Hepatocyte (in vitro differentiated cells): ENCODE results near the gene RTN4R. TPM values are rescaled to one million over a fixed set of nuclear protein-coding genes. Genes with fewer than 3 reads are reported as not detected.
"Not testable (repeated sequence)": the region's sequence is repeated elsewhere in the genome, so short reads cannot be mapped to it uniquely, and the experiment has no call there.

Source experiments
- DNase-seq: peaks from one replicate; pipeline ENCODE4 v3.0.0-alpha.2; 2016; ENCODE audit warnings: low spot score
- H2AFZ ChIP-seq: fragments of 200-600 bp; sonication (generic); 2 replicates; pipeline ENCODE4 v1.6.0; 2016; ENCODE audit warnings: antibody characterized with exemption, mild to moderate bottlenecking
- H3K27ac ChIP-seq: fragments of 200-600 bp; sonication (generic); 2 replicates; pipeline ENCODE4 v1.5.1; 2016; ENCODE audit warnings: mild to moderate bottlenecking
- H3K27me3 ChIP-seq: fragments of 200-600 bp; sonication (generic); 2 replicates; pipeline ENCODE4 v1.6.1; 2016
- H3K36me3 ChIP-seq: fragments of 200-600 bp; sonication (generic); replicated peaks from 2 replicates; pipeline ENCODE4 v1.5.1; 2016; ENCODE audit warnings: low read depth; ENCODE audit not compliant: insufficient read depth
- H3K4me1 ChIP-seq: fragments of 200-600 bp; sonication (generic); 2 replicates; pipeline ENCODE4 v1.5.1; 2016; ENCODE audit warnings: mild to moderate bottlenecking, moderate library complexity; ENCODE audit not compliant: insufficient read depth
- H3K4me2 ChIP-seq: fragments of 200-600 bp; sonication (generic); 2 replicates; pipeline ENCODE4 v1.6.0; 2016
- H3K4me3 ChIP-seq: fragments of 200-600 bp; sonication (generic); 2 replicates; pipeline ENCODE4 v1.5.1; 2016; ENCODE audit warnings: mild to moderate bottlenecking
- H3K79me2 ChIP-seq: fragments of 200-600 bp; sonication (generic); 2 replicates; pipeline ENCODE4 v1.6.0; 2017; ENCODE audit warnings: mild to moderate bottlenecking
- H3K9me2 ChIP-seq: fragments of 200-600 bp; sonication (generic); replicated peaks from 2 replicates; pipeline ENCODE4 v1.6.0; 2017; ENCODE audit warnings: mild to moderate bottlenecking; ENCODE audit not compliant: insufficient read depth
- H3K9me3 ChIP-seq: fragments of 200-600 bp; sonication (generic); 2 replicates; pipeline ENCODE4 v1.5.1; 2016; ENCODE audit warnings: low read depth, mild to moderate bottlenecking
- H4K20me1 ChIP-seq: fragments of 200-600 bp; sonication (generic); 2 replicates; pipeline ENCODE4 v1.6.0; 2016; ENCODE audit warnings: mild to moderate bottlenecking; ENCODE audit not compliant: insufficient read depth, poor library complexity, severe bottlenecking
- EZH2 ChIP-seq: fragments of 200-600 bp; sonication (generic); IDR thresholded peaks from 2 replicates; pipeline ENCODE4 v1.6.1; 2016; ENCODE audit warnings: antibody characterized with exemption, mild to moderate bottlenecking, borderline replicate concordance
- EZH2phosphoT487 ChIP-seq: fragments of 200-600 bp; sonication (generic); IDR thresholded peaks from one replicate; pipeline ENCODE4 v1.6.1; 2018; ENCODE audit warnings: antibody characterized with exemption, mild to moderate bottlenecking, low read depth, moderate library complexity; ENCODE audit not compliant: unreplicated experiment, severe bottlenecking
- WGBS: methylation state at CpG from one replicate; pipeline ENCODE4 v1.1.6; 2016; ENCODE audit warnings: low lambda C conversion rate; ENCODE audit errors: missing lambda C conversion rate; 5-methylcytosine and 5-hydroxymethylcytosine counted together
- polyA plus RNA-seq: library from polyadenylated mRNA; unstranded; fragments of >200 nt; fragmentation: Nextera tagmentation; extraction: Ambion mirVana; gene quantifications from 2 replicates; pipeline ENCODE4 v1.2.1, GENCODE V29; 2016
- total RNA-seq: library from RNA; depleted of rRNA; stranded (reverse); fragments of >200 nt; gene quantifications from 2 replicates; pipeline ENCODE4 v1.2.3, GENCODE V29; 2014
- TF ChIP-seq, protein P1 (sequence below): fragments of 200-600 bp; sonication (generic); IDR thresholded peaks from 2 replicates; pipeline ENCODE4 v1.5.1; 2016; ENCODE audit warnings: antibody characterized with exemption, mild to moderate bottlenecking; ENCODE audit not compliant: poor library complexity

RTN4R gene
- total and polyA plus RNA-seq, 2 experiments from 2014 or later, result 7.9 to 16.9 TPM

DNA sequence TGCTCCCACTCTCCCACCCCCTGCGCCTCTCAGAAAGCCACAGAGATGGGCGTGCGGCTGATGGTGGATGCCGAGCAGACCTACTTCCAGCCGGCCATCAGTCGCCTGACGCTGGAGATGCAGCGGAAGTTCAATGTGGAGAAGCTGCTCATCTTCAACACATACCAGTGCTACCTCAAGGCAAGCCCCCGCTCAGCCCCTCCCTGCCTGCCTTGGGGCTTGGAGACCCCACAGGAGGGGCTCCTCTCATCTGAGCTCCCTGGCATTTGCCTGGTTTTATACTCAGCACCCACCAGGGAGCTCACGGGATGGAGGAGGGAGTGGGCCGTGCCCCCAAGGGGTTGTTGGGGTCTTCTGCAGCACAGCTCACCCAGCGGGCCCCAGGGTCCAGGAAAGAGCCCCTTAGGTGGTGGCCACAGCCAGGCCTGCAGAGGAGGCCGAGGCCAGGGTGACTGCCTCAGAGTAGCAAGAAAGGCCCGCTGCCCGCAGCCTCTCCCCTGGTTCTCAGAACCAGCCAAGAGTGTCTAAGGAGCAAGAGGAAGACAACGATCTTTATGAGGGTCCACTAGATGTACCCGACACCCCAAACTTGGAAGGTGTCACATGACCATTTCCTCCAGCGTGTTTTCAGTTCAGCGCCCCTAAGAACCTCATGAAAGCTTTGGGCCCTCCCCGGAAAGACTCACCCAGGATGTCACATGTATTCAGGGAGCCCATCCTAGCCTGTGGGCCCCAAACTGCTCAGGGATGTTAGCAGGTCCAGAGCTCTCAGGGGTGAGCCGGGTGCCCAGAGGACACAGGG is 38.7 kb upstream of the RTN4R start:
- H2AFZ ChIP-seq, H3K79me2 ChIP-seq, H3K27me3 ChIP-seq, H3K9me3 ChIP-seq, H3K4me3 ChIP-seq, H3K36me3 ChIP-seq, H3K4me1 ChIP-seq, H4K20me1 ChIP-seq, H3K4me2 ChIP-seq, H3K27ac ChIP-seq, H3K9me2 ChIP-seq, DNase-seq: not testable (repeated sequence)
- 96% methylated on average over 21 of the region's 21 CpGs for WGBS

DNA sequence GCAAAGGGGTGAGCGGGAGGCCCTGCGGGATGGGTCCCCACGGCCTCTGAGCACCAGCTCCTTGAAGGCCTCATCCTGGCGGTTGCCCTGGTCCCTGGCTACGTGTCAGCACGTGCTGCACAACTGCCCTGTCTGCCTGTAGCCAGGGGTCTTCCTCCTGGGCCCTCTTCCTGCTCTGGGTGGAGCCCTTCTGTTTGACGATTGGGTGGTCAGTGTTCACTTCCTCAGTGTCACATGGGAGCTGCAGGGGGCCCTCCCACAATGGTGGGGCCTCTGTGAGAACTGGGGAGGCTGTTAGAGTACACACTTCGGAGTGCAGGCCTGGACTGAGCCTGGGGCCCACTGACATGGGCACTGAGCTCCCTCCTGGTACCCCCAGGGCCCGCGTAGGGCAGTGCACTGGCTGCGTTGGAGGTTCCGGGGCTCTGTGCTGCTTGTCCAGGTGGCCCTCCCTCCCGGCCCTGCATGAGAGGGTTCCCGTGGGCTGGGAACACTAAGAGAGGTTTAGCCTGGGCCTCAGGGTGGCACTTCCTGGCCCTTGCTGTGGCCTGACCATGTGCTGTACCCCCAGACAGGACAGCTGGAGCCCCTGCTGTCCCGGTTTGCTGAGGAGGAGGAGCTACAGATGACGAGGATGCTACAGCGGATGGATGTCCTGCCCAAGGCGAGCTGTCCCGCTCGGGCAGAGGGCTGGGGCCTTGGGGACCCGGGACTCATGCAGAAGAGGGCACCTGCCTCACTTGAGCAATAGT is 38.0 kb upstream of the RTN4R start:
- 78% methylated on average over 13 of the region's 21 CpGs for WGBS

DNA sequence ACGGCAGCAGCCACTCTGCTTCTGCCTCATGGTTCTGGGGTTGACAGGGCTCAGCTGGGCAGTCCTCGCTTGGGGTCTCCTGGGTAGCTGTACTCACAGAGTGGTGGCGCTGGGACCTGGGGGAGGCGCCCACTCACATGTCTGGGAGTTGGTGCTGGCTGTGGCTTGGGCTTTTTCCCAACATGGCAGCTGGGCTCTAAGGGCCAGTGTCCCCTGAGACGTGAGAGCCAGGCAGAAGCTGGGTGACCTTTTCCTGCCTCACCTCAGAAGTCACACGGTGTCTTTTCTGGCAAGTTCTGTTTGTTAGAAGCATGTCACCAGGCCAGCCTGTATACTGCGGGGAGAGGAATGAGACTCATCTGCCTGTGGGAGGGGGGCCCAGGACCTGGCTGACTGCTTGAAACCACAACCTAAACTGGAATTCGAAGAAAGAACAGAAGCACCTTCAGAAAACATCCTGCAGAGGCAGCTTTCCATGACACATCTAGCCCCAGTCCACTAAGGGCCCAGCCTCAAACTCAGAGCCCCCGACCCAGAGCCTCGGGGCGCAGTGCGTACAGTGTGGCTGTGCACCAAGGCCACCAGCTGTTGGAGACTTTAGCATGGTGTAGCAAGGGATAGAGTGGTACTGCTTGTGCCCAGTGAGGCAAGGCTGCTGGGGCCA is 37.2 kb upstream of the RTN4R start:
- H3K36me3 ChIP-seq, H2AFZ ChIP-seq, H3K27ac ChIP-seq, H3K9me2 ChIP-seq, H4K20me1 ChIP-seq, H3K4me3 ChIP-seq, H3K79me2 ChIP-seq, H3K9me3 ChIP-seq, H3K27me3 ChIP-seq, H3K4me1 ChIP-seq, H3K4me2 ChIP-seq, DNase-seq: not testable (repeated sequence)
- 88% methylated on average over 12 of the region's 12 CpGs for WGBS

More for the DNA sequence above, 38.0 kb upstream of the RTN4R start:
- no peak overlapping the region for H3K27ac ChIP-seq
- no peak overlapping the region for H3K4me2 ChIP-seq
- H2AFZ ChIP-seq, result no peak overlapping the region
- no peak overlapping the region for H3K4me3 ChIP-seq
- no peak for DNase-seq
- H3K4me1 ChIP-seq, result no peaks in the 10 kb centered on the region
- peaks cover 3% of the 10 kb centered on the region for H3K27me3 ChIP-seq
- no peaks in the 10 kb centered on the region for H4K20me1 ChIP-seq
- H3K9me2 ChIP-seq, result no peaks in the 10 kb centered on the region
- TF ChIP-seq EZH2phosphoT487 (no peak), EZH2 (no peak)
- TF ChIP-seq, protein P1, sequence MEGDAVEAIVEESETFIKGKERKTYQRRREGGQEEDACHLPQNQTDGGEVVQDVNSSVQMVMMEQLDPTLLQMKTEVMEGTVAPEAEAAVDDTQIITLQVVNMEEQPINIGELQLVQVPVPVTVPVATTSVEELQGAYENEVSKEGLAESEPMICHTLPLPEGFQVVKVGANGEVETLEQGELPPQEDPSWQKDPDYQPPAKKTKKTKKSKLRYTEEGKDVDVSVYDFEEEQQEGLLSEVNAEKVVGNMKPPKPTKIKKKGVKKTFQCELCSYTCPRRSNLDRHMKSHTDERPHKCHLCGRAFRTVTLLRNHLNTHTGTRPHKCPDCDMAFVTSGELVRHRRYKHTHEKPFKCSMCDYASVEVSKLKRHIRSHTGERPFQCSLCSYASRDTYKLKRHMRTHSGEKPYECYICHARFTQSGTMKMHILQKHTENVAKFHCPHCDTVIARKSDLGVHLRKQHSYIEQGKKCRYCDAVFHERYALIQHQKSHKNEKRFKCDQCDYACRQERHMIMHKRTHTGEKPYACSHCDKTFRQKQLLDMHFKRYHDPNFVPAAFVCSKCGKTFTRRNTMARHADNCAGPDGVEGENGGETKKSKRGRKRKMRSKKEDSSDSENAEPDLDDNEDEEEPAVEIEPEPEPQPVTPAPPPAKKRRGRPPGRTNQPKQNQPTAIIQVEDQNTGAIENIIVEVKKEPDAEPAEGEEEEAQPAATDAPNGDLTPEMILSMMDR, result no peak
- no peaks in the 10 kb centered on the region for H3K79me2 ChIP-seq
- H3K9me3 ChIP-seq, result no peaks in the 10 kb centered on the region
- H3K36me3 ChIP-seq, result no peaks in the 10 kb centered on the region

DNA sequence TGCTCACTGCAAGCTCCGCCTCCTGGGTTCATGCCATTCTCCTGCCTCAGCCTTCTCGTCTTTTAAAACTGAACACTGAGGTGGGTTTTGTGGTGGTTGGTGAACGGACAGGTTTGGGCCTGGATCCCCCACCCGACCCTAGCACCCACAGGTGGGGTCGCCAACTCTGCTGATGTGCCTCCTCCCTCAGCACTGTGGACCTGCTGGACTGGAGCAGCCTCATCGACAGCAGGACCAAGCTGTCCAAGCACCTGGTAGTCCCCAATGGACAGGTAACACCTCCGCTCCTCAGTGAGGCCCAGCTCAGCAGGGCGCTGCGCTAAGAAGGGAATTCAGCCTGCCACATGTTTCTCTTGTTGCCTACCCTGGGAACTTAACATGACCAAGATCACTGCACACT is 36.5 kb upstream of the RTN4R start:
- Histone ChIP-seq H4K20me1 (no peaks in the 10 kb centered on the region), H2AFZ (no peak overlapping the region), H3K79me2 (no peaks in the 10 kb centered on the region), H3K4me1 (peaks cover 4% of the 10 kb centered on the region), H3K9me3 (no peaks in the 10 kb centered on the region), H3K27me3 (peaks cover 3% of the 10 kb centered on the region), H3K36me3 (no peaks in the 10 kb centered on the region), H3K9me2 (no peaks in the 10 kb centered on the region), H3K27ac (no peak overlapping the region), H3K4me3 (no peak overlapping the region), H3K4me2 (no peak overlapping the region)
- no peak for TF ChIP-seq EZH2phosphoT487
- no peak for TF ChIP-seq EZH2
- TF ChIP-seq, protein P1, result no peak
- WGBS, result 89% methylated on average over 9 of the region's 9 CpGs
- DNase-seq, result no peak

DNA sequence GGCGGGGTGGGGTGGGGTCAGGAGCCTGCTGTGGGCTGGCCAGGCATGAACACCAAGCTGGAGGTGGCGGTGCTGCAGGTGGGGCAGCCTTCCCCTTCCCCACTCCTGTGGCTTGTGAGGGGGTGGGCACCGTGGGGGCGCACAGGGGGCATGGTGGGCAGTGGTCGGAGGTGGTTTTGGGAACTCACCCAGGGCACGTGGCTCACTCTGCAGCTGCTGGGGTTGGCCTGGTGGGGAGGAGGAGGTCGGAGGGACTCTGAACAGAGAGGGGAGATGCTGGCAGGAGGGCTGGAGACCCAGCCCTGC is 35.1 kb upstream of the RTN4R start:
- not testable (repeated sequence) for H3K9me2 ChIP-seq, H3K79me2 ChIP-seq, H3K36me3 ChIP-seq, H3K27me3 ChIP-seq, H3K9me3 ChIP-seq, DNase-seq, H4K20me1 ChIP-seq, H3K4me2 ChIP-seq, H3K4me3 ChIP-seq, H2AFZ ChIP-seq, H3K27ac ChIP-seq
- H3K4me1 ChIP-seq, result peaks cover 13% of the 10 kb centered on the region
- WGBS, result 74% methylated on average over 3 of the region's 7 CpGs
